ENCODE data around the gene PSMB5. TPM values are rescaled to one million over a fixed set of nuclear protein-coding genes. Genes with fewer than 3 reads are reported as not detected.

Gene PSMB5
- total and polyA plus RNA-seq, 2 of the 13 experiments (the other 11 are each of a cell fraction or from before 2014, with no cell fraction given), result 705 to 871 TPM

DNA sequence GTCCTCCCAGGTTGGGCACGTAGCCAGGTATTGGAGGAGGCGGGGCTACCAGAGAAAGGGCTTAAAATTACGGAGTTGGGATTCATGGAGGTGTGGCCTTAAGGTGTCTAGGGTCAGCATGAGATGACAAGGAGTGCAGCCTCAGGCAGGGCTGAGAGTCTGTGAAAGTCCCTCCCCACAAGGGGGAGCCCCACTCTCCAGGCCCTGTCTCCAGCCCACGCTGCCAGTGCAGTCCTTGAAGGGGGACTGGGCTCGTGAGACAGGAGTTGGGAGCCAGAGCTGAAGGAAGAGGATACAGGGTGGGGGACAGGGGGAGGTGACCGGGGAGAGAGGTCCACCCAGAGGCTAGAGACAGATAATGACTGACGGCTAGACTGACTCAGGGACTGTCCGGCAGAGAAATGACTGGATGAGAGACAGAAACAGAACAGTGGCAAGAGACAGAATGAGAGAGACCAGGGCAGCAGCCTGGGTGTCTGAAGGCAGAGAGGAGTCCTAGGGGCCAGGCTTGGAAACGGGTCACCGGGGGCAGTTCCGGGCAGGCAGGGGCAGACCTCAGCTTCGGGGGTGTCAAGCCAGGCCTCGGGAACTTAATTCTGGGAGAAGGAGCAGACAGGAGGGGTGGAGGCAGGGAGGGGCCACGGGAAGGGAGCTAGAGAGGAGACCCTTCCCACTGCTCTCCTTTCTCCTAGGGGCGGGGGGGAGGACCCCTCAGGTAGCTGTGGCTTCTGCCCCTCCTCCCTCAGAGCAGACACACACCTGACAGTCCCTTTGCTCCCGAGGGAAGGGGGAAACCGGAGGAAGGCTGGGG lies 21.6 kb upstream of the PSMB5 start (continued):
- TF ChIP-seq, protein P1, sequence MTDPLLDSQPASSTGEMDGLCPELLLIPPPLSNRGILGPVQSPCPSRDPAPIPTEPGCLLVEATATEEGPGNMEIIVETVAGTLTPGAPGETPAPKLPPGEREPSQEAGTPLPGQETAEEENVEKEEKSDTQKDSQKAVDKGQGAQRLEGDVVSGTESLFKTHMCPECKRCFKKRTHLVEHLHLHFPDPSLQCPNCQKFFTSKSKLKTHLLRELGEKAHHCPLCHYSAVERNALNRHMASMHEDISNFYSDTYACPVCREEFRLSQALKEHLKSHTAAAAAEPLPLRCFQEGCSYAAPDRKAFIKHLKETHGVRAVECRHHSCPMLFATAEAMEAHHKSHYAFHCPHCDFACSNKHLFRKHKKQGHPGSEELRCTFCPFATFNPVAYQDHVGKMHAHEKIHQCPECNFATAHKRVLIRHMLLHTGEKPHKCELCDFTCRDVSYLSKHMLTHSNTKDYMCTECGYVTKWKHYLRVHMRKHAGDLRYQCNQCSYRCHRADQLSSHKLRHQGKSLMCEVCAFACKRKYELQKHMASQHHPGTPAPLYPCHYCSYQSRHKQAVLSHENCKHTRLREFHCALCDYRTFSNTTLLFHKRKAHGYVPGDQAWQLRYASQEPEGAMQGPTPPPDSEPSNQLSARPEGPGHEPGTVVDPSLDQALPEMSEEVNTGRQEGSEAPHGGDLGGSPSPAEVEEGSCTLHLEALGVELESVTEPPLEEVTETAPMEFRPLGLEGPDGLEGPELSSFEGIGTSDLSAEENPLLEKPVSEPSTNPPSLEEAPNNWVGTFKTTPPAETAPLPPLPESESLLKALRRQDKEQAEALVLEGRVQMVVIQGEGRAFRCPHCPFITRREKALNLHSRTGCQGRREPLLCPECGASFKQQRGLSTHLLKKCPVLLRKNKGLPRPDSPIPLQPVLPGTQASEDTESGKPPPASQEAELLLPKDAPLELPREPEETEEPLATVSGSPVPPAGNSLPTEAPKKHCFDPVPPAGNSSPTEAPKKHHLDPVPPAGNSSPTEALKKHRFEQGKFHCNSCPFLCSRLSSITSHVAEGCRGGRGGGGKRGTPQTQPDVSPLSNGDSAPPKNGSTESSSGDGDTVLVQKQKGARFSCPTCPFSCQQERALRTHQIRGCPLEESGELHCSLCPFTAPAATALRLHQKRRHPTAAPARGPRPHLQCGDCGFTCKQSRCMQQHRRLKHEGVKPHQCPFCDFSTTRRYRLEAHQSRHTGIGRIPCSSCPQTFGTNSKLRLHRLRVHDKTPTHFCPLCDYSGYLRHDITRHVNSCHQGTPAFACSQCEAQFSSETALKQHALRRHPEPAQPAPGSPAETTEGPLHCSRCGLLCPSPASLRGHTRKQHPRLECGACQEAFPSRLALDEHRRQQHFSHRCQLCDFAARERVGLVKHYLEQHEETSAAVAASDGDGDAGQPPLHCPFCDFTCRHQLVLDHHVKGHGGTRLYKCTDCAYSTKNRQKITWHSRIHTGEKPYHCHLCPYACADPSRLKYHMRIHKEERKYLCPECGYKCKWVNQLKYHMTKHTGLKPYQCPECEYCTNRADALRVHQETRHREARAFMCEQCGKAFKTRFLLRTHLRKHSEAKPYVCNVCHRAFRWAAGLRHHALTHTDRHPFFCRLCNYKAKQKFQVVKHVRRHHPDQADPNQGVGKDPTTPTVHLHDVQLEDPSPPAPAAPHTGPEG (CRISPR knock-in tag; IDR thresholded peaks at IDR 0.05), result no peak
- TF ChIP-seq ZNF687 (CRISPR knock-in tag; IDR thresholded peaks at IDR 0.05) (peak; percentile 70), ZFP90 (CRISPR knock-in tag; IDR thresholded peaks at IDR 0.05; ENCODE audit: borderline replicate concordance) (peak; percentile 71; the same call in 1 of the 2 replicates), TOPORS (CRISPR knock-in tag; IDR thresholded peaks at IDR 0.05) (no peak), ATF2 (CRISPR knock-in tag; IDR thresholded peaks at IDR 0.05) (peak; percentile 66), ZBTB7B (CRISPR knock-in tag; IDR thresholded peaks at IDR 0.05) (peak; percentile 74; the same call in 1 of the 2 replicates), CCDC6 (CRISPR knock-in tag; IDR thresholded peaks at IDR 0.05) (peak; percentile 81; the same call in 1 of the 2 replicates), ZNF136 (CRISPR knock-in tag; IDR thresholded peaks at IDR 0.05; ENCODE audit: low read depth) (no peak), ZNF713 (CRISPR knock-in tag; IDR thresholded peaks at IDR 0.05) (no peak), HIC2 (CRISPR knock-in tag; IDR thresholded peaks at IDR 0.05; ENCODE audit: low read depth) (peak; percentile 64), ZNF776 (CRISPR knock-in tag; IDR thresholded peaks at IDR 0.05) (no peak), ZNF788 (CRISPR knock-in tag; IDR thresholded peaks at IDR 0.05; ENCODE audit: borderline replicate concordance) (no peak; the same call in 1 of the 2 replicates), ZNF350 (CRISPR knock-in tag; IDR thresholded peaks at IDR 0.05; ENCODE audit: borderline replicate concordance, low read depth) (peak; percentile 97)
